Stimulated activated CD4-positive, alpha-beta T cell treated with anti-CD3 and anti-CD28 coated beads, Interleukin-1b, Interleukin-23, amount 100 ng/mL, for 1 hour (primary cell): Measurements from ENCODE around the gene ZNF784.

Experiments
- DNase-seq, 2 donors: peaks; one replicate each; pipeline ENCODE4 v3.0.0-alpha.2; 2020; ENCODE audit warnings: low read depth in 2 of 2

Gene ZNF784

DNA sequence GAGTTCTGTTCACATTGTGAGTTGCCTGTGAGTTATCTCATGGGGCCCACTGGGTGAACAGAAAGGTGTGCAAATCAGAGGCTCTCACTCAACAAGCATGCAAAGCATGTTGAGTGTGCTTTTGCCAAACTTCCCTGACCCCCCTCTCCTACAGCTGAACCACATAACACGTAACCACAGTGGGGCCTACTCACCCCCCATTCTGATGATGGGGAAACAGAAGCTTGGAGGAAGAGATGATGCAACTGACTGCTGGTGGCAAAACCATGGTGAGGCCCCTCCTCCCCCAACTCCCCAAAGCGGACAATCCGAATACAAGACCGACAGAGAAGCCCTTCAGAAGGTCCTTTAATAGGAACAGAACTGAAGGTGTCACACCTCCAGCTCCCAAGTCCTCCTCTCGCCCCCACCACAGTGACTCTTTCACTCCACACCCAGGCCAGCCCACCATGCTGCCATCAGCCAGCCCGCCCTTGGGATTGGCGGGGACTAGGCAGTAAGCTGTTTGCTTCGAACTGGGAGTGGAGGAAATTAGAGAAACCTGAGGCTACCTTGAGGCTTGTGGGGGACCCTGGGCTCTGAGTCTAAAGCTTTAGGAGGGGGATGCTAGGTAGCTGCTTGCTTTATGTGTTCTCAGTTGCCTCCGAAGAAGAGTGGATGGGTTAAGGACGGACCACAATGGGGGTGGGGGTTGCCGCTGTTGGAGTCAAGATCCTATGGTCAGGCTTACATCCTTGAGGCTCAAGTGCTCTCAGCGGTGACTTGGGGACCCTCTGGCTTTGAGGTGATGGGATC is 3.8 kb downstream of the ZNF784 start:
- DNase-seq, result no peak

DNA sequence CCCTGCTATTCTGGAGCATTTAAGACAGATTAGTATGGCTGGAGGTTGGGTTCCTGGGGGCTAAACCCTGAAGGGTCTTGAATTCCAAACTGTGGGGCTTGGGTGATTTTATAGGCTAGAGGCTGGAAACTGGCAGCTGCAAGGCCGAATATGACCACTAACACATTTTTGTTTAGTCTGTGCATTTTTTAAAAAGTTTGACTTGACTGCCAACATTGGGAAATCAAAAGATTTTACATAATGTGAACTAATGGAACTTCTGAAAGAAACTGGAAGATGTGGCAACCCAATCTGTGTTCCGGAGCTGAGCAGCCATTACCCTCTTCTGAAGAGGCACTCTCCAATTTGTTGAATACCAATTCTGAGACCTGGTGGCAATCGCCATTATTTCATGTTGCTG is 5.1 kb downstream of the ZNF784 start:
- no peak for DNase-seq

DNA sequence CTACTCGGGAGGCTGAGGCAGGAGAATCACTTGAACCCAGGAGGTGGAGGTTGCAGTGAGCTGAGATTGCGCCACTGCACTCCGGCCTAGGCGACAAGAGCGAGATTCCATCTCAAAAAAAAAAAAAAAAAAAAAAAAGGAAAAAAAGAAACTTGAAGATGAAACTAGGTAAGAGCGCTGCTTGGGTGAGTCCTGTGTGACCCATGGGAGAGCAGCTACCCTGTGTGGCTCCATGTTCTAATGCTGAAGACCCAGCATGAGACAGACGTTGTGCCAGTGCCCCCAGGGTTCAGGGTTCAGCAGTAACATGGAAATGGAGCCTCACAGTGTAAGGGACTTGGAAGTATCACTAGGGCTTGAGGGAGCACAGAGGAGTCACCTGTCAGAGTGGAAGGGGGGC is 5.9 kb downstream of the ZNF784 start:
- DNase-seq, result no peak

DNA sequence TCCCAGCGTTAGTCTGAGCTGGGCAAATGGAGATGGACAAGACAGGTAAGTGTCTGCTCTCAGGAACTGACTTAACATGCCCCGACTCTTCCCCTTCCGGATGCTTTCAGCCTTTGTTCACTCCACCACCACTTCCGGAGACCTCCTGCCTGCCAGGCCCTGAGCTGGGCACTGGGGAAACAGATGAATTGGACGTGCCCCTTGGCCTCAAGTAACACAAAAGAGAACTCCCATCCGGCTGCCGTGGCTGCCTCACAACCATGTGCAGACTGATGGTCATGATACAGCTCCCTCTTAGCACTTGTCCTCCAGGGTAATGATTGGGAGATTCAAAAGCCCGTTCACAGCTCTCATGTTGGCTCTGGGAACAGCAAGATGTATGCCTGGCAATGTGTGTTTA is 6.9 kb downstream of the ZNF784 start:
- no peak for DNase-seq

DNA sequence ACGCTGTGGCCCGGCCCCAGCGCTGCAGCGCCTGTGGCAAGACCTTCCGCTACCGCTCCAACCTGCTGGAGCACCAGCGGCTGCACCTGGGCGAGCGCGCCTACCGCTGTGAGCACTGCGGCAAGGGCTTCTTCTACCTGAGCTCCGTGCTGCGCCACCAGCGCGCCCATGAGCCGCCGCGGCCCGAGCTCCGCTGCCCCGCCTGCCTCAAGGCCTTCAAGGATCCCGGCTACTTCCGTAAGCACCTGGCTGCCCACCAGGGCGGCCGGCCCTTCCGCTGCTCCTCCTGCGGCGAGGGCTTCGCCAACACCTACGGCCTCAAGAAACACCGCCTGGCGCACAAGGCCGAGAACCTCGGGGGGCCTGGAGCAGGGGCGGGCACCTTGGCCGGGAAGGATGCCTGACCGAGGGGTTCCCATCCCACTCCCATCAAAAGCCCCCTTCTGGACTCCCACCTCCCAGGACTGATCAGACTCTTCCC is 7.9 kb downstream of the ZNF784 start:
- no peak for DNase-seq

DNA sequence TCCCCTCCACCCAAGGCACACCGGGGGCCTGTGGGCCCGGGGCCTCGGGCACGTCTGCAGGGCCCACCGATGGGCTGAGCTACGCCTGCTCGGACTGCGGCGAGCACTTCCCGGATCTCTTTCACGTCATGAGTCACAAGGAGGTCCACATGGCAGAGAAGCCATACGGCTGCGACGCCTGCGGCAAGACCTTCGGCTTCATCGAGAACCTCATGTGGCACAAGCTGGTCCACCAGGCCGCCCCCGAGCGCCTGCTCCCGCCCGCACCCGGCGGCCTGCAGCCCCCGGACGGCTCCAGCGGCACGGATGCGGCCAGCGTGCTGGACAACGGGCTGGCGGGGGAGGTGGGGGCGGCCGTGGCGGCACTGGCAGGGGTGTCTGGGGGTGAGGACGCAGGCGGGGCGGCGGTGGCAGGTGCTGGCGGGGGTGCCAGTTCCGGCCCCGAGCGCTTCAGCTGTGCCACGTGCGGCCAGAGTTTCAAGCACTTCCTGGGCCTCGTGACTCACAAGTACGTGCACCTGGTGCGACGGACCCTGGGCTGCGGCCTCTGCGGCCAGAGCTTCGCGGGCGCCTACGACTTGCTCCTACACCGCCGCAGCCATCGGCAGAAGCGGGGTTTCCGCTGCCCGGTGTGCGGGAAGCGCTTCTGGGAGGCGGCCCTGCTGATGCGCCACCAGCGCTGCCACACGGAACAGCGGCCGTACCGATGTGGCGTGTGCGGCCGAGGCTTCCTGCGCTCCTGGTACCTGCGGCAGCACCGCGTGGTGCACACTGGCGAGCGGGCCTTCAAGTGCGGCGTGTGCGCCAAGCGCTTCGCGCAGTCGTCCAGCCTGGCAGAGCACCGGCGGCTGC is 8.6 kb downstream of the ZNF784 start:
- no peak for DNase-seq

DNA sequence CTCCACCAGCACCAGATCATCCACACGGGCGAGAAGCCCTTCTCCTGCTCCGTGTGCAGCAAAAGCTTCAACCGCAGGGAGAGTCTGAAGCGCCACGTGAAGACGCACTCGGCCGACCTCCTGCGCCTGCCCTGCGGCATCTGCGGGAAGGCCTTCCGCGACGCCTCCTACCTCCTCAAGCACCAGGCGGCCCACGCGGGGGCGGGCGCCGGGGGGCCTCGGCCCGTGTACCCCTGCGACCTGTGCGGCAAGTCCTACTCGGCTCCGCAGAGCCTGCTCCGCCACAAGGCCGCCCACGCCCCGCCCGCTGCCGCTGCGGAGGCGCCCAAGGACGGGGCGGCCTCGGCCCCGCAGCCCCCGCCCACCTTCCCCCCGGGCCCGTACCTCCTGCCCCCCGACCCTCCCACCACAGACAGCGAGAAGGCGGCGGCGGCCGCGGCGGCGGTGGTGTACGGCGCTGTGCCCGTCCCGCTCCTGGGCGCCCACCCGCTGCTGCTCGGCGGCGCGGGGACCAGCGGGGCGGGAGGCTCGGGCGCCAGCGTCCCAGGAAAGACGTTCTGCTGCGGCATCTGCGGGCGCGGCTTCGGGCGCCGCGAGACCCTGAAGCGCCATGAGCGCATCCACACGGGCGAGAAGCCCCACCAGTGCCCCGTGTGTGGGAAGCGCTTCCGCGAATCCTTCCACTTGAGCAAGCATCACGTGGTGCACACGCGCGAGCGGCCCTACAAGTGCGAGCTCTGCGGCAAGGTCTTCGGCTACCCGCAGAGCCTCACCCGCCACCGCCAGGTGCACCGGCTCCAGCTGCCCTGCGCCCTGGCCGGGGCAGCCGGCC is 9.4 kb downstream of the ZNF784 start:
- no peak for DNase-seq

DNA sequence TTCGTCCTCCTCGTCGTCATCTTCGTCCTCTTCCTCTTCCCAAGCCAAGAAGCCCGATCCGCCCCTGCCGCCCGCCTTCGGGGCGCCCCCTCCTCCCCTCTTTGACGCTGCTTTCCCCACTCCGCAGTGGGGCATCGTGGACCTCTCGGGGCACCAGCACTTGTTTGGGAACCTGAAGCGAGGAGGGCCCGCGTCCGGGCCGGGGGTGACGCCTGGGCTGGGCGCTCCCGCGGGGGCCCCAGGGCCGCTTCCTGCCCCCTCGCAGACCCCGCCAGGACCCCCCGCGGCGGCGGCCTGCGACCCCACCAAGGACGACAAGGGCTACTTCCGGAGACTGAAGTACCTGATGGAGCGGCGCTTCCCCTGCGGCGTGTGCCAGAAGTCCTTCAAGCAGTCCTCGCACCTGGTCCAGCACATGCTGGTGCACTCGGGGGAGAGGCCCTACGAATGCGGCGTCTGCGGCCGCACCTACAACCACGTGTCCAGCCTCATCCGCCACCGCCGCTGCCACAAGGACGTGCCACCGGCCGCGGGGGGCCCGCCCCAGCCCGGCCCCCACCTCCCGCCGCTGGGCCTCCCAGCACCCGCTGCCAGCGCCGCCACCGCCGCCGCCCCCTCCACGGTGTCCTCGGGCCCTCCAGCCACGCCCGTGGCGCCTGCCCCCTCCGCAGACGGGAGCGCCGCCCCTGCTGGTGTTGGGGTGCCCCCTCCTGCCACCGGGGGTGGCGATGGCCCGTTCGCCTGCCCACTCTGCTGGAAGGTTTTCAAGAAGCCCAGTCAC is 10.2 kb downstream of the ZNF784 start:
- DNase-seq, result no peak

DNA sequence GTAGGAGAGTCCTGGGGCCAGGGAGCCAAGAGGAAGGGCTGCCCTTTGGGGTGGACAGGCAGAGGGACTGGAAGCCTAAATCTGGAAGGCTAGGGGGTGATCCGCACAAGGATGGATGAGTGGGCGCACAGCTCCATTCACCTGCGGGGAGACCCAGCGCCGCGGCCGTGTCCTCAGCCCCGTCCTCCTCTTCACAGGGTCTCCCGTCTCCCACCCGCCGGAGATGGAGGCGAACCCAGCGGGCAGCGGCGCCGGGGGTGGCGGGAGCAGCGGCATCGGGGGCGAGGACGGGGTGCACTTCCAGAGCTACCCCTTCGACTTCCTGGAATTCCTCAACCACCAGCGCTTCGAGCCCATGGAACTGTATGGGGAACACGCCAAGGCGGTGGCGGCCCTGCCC is 11.0 kb downstream of the ZNF784 start:
- no peak for DNase-seq

DNA sequence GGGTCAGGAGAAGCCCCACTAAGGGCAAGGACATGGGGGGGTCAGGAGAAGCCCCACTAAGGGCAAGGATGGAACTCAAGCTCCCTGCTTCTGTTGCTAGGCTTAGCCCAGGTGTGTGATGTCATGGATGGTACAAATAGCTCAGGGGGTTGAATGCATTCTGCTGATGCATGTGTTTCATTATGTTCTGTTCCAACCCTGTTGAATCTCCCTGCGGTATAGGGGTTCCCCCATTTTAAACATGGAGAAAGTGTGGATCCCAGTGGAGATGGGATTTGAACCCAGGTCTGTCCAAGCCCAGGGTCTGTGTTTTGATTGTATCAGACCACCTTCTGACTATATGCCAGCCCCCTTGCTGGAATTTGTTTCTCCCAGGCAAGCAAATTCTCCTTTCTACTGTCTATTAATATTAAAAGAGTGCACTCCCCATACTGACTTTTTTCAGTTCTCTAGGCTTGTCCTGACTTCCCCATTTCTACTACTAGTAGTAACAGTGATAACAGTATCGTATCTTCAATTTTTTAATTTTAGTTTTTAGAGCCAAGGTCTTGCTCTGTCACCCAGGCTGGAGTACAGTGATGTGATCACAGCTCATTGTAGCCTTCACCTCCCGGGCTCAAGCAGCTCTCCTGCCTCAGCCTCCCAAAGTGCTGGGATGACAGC is 12.3 kb downstream of the ZNF784 start:
- no peak for DNase-seq

DNA sequence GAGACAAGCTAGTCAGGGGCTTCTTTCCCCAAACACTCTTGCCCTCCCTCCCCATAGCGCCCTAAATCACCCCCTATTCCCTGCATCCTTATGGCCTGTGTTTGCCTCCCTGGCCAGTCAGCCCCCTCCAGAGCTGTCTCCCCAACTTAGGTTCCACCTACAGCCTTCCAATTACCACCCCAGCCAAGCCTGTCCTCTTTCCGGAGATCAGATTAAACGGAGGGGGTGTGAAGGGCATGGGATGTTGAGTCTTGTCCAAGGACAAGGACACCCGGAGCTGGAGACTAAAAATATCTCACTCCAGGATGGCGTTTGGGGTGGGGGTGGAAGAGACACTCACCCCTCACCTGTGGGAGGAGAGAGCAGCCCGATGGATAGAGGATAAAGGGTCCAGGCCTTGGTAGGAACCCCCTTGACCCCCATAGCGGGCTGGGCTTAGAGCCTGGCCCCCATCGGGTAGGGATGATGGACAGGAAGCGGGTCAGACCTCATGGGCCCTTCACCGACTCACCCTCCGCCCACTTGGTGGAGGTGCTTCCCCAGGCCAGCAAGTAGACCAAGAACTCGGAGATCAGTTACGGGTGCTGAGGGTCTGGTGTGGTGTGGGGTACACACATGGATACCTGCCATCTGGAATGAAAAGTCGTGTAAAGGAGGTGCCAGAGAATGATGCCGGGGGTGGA is 12.9 kb downstream of the ZNF784 start:
- no peak for DNase-seq

DNA sequence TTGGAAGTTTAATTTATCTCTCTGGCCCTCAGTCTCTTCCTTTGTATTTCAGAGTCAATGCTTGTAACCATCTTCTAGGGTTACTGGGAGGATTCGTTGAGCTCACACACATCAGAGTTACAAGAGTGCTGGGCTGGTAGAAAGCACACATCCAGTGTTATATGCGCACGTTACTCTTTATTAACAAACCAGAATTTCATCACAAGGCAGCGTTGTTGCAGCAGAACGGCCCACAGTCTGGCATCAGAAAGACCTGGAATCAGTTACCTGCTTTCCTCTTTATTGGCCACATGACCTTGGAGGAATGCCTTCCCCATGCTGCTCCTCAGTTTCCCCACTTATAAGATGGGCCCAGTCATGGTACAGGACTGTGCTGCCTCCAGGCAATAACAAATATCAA is 15.0 kb downstream of the ZNF784 start:
- no peak for DNase-seq

DNA sequence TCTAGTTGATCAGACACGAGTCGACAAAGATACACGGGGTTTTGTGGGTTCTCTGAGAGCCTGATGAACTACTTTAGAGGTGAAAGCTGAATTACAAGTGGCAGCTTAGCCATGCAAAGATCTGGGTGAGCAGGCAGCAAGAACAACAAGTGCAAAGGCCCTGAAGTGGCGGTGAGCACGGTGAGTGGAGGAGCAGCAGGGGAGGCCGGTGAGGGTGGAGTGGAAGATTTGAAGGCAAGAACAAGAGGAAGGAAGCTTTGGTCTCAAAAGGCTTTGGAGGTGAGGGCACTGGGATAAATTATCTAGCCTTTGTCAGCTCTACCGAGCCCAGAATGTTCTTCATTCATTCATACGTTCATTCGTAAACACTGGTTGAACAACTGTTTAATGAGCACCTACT is 17.5 kb downstream of the ZNF784 start:
- no peak for DNase-seq

DNA sequence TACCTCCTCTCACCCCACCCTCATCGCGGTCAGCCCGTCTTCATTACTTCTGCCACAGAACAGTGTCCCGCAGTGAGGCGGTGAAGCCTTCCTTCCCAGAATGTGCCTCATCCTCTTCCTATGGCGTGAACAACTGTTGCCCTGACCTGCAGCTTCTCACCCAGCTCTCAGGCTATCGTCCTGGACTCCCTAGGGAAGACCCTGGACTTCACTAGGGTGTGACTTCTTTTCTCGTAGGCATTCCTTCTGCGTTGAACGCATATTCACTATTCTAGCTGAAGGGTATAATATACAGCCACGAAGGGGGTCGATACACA is 17.9 kb downstream of the ZNF784 start:
- no peak for DNase-seq

DNA sequence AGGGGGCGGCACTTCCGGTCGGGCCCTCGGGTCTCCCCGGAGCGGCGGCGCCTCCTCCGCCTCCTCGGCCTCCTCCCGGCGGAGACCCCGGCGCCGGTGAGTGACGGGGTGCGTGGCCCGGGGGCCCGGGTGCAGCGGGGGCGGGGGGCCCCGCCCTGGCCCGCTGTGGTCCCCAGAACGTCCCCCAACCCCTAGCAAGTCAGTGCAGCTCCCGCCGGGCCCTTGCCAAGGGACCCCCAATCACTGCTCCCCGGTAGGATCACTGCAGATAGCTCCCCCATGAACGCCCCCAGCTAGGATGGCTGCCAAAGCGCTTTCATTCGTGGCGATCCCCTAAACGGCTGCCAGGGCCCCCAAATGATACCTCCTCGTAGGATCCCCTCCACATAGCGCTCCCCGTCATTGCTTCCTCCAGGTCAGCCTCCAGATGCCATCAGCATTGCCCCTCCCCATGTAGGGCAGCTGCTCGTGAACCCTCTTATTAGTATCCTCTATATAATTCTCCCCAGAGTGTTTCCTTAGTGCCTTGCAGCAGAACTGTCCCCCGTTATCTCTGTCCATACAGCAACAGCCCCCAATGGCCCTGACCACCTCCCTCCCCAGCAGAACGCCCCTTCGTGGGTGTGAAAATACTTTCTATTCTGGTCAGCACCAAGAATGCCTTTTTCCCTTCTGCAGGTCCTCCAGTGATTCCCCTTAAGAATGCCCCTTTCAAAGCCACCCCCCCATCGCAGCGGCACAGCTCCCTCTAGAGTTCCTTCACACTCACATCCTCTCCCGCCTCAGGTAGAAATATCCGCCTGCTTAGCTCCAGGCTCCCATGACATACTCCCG is 18.5 kb downstream of the ZNF784 start, which contains the start of gene ZNF865:
Gene ZNF865, plus strand, starts transcription at position 11 of the 834 bp plus-strand sequence. CDS start 7,972 bp downstream, outside the sequence.
- peak; percentile 29 to 34 for DNase-seq

DNA sequence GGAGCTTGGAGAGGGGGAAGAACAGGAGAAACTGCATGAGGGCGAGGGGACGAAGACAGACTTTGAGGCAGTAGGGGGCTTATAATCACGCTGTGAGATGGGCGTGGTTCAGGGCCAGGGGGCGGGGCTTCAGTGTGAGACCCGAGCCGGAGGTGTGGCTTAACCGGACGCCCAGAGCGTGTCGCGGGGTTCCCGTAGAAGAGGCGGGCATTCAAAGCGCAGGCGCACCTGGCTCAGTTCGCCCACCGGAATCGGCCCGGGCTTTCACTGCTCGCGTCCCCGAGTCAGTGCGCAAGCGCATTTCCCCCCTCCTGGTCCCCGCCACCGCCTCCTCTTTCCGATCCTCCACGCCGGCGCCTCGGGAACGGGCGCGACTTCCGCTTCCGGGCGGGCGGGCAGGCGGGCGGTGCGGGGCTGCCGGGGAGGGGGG is 19.1 kb downstream of the ZNF784 start:
- DNase-seq, result peak; percentile 96 to 97

DNA sequence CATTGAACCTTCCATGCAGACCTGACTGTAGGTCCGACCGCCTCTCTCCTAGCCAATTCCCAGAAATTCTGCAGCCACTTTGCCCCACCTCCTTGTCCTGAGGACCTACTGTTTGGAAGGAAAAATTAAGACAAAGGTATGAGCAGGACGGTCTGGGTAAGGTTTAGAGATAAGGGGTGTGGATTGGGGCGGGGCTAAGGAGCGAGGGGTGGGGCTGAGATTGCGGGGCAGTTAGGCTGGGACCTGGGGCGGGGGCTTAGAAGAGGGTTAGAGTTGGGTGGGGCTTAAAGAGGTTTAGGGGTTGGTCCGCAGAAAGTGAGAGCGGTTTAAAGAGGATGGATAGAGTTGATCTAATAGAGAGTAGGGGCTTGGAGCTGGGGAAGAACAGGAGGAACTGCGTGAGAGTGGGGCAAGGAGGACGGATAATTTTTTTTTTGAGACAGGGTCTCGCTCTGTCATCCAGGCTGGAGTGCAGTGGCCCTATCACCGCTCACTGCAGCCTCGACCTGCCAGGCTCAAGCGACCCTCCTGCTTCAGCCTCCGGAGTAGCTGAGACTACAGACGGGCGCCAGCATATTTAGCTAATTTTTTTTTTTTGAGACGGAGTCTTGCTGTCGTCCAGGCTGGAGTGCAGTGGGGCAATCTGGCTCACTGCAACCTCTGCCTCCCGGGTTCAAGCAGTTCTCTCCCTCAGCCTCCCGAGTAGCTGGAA is 20.6 kb downstream of the ZNF784 start:
- no peak for DNase-seq

DNA sequence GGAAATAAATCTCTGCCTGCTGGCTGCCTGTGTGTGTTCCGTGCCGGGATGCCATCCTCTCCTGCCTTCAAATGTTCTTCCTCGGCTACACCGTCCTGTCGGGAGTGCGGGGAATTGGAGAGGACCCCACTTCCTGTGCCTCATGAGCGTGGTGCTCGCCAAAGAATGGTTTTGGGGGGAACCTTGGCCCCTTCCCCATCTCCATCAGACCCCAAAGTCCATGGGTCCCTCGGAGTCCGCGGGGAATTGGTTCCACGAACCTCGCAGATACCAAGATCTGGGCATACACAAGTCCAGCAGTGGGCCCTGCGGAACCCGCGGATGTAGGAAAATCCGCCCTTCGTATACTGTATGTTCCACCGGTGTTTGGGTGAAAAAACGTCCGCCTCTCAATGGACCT is 21.3 kb downstream of the ZNF784 start:
- DNase-seq, result no peak
